Uterus (tissue), 2 donors: ENCODE data around the gene CHST1.

Source experiments
- CTCF ChIP-seq, 4 experiments: fragments of 200-600 bp in 2 of 4; fragments of 450-650 bp in 2 of 4; sonication (generic) in 2 of 4; IDR thresholded peaks; one replicate each; pipeline ENCODE4 v1.5.1; 2016 to 2019; ENCODE audit warnings: antibody characterized with exemption in 4 of 4, mild to moderate bottlenecking in 2 of 4, moderate library complexity in 1 of 4
- POLR2A ChIP-seq, 2 donors: fragments of 450-650 bp; IDR thresholded peaks; one replicate each; pipeline ENCODE4 v1.6.1; 2016; ENCODE audit warnings: antibody characterized with exemption in 2 of 2, mild to moderate bottlenecking in 1 of 2, moderate library complexity in 1 of 2

- no peak for TF ChIP-seq CTCF (IDR thresholded peaks at IDR 0.05)
- TF ChIP-seq POLR2A (IDR thresholded peaks at IDR 0.05): no peak
These were observed 9.6 kb downstream of the CHST1 start for GRCh38 chr11:45655831-45656230.
